GM21360 (cell line): ENCODE measurements around the gene NTN3.
"Not testable (repeated sequence)": the region's sequence is repeated elsewhere in the genome, so short reads cannot be mapped to it uniquely, and the experiment has no call there.

Experiments used
- ATAC-seq: cut with Tn5 transposase; IDR thresholded peaks from one replicate; pipeline ENCODE4 v1.9.1; 2021; ENCODE audit warnings: mild to moderate bottlenecking, moderate library complexity; ENCODE audit not compliant: unreplicated experiment

Gene NTN3

GRCh38 chr16:2471016-2471652, at the start of gene NTN3:
Gene NTN3 (plus strand): TSS chr16:2471297. CDS start chr16:2471702, 405 bp downstream.
- ATAC-seq = no peak

- ATAC-seq = no peak
These were observed 48.8 kb upstream of the NTN3 start for GRCh38 chr16:2422123-2422867.

DNA sequence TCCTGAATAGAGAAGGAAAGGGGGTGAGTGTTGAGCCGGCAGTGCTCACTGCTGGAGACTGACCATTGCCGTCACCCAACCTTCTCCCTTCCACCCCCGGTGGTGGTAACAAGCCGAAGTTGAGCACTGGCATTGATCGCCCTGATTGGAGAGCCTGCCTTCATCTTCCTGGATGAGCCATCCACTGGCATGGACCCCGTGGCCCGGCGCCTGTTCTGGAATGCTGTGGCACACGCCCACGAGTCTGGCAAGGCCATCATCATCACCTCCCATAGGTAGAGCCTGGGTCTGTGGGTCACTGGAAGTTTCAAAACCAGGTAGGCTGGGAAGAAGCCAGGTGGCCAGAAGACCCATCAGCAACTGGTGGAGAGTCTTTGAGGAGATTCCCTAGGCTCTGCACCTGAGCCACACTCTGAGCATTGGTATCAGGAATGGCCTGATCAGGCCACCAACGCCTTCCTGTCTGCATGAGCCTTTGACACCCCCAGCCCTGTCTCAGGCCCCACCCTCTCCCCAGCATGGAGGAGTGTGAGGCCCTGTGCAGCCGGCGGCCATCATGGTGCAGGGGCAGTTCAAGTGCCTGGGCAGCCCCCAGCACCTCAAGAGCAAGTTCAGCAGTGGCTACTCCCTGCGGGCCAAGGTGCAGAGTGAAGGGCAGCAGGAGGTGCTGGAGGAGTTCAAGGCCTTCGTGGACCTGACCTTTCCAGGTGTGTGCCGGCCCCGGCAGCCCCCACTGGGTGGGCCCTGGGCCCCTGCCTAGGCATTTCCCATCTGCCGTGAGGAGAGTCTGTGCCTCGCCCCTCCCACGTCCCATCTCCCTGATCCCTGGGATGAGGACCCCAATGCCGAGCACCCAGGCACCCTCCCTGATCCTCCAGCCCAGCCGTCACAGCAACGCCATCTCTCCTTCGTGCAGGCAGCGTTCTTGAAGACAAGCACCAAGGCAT, 46.8 kb upstream of the NTN3 start:
- no peak for ATAC-seq

DNA sequence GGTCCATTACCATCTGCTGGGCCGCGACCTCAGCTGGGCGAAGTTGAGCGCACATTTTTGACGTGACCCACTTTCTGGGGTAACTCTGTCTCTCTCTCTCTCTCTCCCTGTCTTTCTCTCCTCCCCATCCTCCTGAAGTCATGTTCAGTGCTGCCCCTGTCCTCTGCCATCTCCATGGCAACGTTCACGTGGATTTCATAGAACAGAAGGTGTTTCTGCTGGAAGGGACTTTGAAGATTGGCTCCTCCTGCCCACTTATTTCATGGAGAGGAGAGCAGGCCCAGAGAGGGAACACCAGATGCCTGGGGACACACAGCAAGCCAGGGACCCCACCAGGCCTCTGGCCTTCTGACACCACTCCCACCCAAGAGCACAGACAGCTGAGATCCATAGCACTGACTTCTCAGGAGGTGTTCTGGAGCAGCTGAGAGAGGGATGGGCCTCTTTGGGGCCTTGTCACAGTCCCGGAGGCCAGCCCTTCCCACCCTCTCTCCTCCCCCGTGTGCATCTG, 46.0 kb upstream of the NTN3 start:
- no peak for ATAC-seq

GRCh38 chr16:2425825-2426430, 45.2 kb upstream of the NTN3 start:
- ATAC-seq = no peak

DNA sequence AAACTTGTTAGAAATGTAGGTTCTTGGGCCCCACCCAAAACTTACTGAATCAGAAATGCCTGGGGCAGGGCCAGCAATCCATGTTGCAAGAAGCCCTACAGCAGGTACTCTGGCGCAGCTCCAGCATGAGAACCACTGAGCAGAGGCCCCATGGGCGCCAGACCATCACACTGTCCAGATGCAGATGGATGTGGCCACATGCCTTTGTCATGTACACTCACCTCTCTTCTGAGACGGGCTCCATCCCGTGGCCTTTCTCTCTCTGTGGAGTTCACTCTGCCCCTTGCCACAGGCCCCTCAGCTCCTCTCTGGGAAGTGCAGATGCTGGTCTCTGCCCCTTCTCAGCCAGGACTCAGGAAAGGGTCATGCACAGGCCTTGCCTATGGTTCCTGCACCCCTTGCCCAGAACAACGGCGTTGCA, 44.1 kb upstream of the NTN3 start:
- no peak for ATAC-seq

GRCh38 chr16:2427526-2427925, 43.6 kb upstream of the NTN3 start:
- no peak for ATAC-seq

DNA sequence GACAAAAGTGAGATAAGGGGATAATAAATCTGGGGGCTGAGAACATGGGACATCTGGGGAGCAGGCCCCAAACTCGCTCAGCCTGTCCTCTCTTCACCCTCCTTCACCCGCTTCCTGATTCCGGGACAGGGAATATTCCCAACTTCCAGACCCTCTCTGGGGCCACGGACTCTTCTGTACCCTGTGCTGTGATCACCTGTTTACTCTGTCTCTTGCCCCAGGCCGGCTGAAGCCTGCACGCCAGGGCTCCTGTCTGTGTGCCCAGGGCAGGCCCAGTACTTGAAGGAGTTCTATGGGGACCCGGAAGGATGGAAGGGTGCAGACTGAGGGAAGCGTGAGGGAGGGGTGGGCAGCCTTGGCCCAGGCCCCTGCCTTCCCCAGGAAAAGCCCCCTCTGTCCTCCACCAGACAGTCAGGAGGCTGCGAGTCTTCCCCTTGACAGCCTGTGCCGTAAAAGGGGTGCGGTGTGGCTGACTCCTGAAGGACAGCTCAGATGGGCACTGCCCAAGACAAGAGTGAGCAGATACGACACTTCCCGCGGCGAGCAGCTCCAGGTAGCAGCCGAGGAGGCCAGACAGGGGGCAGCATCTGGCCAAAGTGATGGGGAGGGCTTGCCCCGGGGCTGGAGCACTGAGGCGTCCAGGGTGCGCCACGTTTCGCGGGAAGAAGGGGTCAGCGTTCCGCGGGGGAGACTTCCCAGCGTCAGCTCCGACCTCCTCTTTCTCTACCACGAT, 42.9 kb upstream of the NTN3 start:
- no peak for ATAC-seq

- ATAC-seq = no peak
These were observed 42.4 kb upstream of the NTN3 start for GRCh38 chr16:2428784-2429033.

- peak; percentile 81 for ATAC-seq
These were observed 41.9 kb upstream of the NTN3 start, which contains the start of gene CCNF for GRCh38 chr16:2429034-2429770. Gene CCNF (plus strand): TSS chr16:2429447. CDS start chr16:2429482, 35 bp downstream.

DNA sequence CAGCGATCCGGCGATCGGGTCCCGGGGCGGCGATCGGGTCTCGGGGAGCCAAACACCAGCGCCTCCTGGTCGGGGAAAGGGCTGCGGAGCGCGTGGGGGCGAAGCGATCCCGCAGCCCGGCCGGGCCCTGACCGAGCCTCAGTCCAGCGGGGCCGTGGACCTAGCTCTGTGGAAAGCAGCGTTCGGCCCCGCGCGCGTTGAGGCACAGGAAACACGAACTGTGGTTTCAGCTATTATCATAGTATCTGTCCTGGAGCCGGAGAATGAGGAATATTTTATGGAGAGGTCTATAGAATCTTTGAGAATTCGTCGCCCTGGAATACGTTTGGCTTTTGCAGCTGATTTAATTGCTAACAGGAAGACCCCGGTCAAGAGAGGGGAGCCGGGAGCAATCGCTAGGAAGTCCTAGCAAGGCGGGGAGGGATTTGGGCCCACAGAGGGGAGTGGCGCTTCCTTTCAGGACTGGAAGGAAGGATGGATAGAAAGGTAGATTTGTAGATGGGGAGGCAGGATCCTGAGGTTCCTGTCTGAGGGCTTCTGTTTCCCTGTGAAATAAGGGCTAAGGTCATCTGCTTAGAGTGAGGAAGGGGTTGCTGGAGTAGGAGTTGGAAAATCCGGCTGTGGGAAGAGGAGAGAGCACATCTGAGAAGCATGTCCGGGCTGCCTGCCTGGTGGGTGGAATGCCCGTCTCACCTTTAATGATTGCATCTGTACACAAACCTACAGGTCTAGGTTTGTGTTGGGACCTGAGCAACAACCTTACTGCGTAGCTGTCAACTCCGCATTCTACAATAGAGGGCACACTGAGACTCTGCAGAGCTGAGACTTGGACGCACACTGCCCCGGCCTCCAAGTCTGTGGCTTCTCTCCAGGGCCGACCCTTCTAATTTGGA, 41.1 kb upstream of the NTN3 start:
- peak; percentile 2 for ATAC-seq

DNA sequence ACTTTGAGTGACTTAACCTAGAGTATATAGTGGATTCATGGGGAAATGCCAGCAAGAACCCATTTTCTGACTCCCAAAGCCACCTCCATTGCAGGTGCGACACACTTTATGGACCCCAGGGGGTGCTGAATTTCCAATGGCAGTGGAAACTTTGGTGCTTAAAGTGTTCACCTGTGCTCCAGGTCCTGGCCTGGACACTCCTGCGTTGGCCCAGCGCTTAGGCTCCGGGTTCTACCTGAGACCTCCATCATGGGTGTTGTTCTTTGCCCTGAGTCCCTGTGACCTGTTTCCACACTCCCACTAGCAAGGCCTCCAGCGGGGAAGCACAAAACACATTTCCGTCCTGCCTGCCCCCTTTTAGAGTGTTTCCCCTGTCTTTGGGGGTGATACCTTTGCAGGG, 38.8 kb upstream of the NTN3 start:
- no peak for ATAC-seq

GRCh38 chr16:2432801-2433505, 38.1 kb upstream of the NTN3 start:
- no peak for ATAC-seq

DNA sequence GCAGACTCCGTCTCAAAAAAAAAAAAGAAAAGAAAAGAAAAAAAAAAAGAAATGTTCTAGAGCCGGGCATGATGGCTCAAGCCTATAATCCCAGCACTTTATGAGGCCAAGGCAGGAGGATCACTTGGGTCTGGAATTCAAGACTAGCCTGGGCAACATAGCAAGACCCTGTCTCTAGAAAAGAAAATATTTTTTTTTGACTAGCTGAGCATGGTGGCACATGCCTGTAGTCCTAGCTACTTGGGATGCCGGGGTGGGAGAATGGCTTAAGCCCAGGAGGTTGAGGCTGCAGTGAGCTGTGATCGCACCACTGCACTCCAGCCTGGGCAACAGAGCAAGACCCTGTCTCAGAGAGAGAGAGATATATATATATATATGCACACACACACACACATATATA, 35.9 kb upstream of the NTN3 start:
- not testable (repeated sequence) for ATAC-seq

- no peak for ATAC-seq
These were observed 35.0 kb upstream of the NTN3 start for GRCh38 chr16:2436110-2436509.

DNA sequence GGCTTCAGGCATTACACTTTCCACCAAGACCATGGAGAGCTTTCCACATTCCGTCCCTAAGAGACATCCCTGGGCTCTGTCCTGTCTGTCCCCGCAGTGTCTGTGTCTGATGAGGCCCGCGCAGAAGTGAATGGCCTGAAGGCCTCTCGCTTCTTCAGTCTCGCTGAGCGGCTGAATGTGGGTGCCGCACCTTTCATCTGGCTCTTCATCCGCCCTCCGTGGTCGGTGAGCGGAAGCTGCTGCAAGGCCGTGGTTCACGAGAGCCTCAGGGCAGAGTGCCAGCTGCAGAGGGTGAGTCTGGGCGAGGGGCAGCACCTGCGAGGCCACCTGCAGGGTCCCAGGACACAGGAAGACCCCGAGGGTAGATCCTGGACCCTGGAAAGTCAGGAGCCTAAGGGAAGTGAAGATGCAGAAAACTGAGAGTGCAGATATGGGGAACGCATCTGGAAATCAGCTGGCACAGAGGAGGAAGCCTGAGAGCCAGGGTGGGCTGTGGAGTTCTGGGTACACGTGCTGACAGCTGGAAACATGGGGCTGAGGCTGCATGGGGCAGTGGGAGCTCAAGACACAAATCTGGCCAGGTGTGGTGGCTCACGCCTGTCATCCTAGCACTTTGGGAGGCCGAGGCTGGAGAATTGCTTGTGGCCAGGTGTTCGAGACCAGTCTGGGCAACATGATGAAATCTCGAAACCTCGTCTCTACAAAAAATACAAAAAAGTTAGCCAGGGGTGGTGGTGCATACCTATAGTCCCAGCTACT, 33.9 kb upstream of the NTN3 start:
- no peak for ATAC-seq

GRCh38 chr16:2438121-2438520, 33.0 kb upstream of the NTN3 start:
- no peak for ATAC-seq
